Stimulated activated CD8-positive, alpha-beta memory T cell treated with anti-CD3 and anti-CD28 coated beads, Interleukin-4, amount 100 ng/mL, for 48 hours (primary cell): Measurements from ENCODE around the gene C1QTNF5.

ENCODE experiments used
- DNase-seq: peaks from one replicate; pipeline ENCODE4 v3.0.0-alpha.2; 2020

Gene C1QTNF5

GRCh38 chr11:119316016-119316728 lies 24.5 kb downstream of the C1QTNF5 start:
- peak; percentile 39 for DNase-seq

- peak; percentile 63 for DNase-seq
Measured at GRCh38 chr11:119315131-119316015, 25.3 kb downstream of the C1QTNF5 start.

DNA sequence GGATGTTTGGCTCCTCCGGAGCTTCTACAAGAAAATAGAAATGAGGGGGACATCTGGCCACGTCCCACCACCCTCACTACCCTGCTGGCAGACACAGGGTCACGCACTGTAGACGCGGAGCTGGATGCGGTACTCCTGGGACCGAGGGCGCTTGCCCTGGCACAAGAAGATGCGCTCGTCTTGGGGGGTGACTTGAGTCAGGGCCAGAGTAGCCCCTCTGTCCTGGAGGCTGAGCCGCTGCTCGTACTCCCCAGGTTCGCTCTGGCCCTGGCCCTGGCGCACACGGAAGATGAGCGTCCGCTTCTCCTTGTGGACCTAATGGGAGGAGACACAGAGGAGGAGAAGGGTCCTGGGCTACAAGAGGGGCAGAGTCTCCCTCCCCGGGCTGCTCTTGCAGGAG lies 26.0 kb downstream of the C1QTNF5 start:
- DNase-seq = no peak

- no peak for DNase-seq
Measured at GRCh38 chr11:119310682-119311052, 30.0 kb downstream of the C1QTNF5 start.

- DNase-seq = no peak
Measured at GRCh38 chr11:119309953-119310681, 30.6 kb downstream of the C1QTNF5 start.

DNA sequence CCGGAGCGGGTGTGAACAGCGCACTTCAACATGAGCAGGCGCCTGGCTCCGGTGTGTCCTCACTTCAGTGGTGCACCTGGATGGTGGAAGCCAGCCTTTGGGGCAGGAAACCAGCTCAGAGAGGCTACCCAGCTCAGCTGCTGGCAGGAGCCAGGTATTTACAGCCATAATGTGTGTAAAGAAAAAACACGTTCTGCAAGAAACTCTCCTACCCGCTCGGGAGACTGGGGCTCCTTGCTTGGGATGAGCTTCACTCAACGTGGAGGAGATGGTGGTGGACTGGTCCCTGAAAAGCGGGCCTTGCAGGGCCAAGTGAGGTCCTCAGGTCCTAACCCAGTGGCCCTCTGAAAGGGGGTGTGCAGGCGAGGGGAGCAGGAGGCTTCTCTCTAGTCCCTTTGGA lies 31.3 kb downstream of the C1QTNF5 start:
- DNase-seq = no peak

- no peak for DNase-seq
Measured at GRCh38 chr11:119307974-119308373, 32.7 kb downstream of the C1QTNF5 start.

DNA sequence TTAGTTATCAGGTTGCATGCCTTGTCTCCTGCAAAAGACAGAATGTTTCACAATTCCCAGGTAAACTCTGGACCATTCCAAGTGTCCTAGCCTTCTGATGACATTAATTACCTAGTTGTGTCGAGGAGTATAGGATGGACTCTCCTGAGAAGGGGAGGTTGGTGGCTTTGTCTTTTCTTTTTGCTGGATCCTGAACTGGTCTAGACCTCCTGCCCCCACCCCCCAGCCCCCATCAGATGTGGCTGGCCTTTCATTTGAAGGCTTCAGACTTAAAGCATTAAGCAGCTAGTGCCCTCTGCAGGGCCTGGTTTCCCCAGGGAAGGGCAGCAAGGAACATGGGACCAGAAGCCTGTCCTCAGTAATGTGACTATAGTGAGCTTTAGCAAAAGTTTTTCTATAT lies 33.5 kb downstream of the C1QTNF5 start:
- no peak for DNase-seq

- peak; percentile 46 for DNase-seq
Measured at GRCh38 chr11:119306373-119306890, 34.3 kb downstream of the C1QTNF5 start.

DNA sequence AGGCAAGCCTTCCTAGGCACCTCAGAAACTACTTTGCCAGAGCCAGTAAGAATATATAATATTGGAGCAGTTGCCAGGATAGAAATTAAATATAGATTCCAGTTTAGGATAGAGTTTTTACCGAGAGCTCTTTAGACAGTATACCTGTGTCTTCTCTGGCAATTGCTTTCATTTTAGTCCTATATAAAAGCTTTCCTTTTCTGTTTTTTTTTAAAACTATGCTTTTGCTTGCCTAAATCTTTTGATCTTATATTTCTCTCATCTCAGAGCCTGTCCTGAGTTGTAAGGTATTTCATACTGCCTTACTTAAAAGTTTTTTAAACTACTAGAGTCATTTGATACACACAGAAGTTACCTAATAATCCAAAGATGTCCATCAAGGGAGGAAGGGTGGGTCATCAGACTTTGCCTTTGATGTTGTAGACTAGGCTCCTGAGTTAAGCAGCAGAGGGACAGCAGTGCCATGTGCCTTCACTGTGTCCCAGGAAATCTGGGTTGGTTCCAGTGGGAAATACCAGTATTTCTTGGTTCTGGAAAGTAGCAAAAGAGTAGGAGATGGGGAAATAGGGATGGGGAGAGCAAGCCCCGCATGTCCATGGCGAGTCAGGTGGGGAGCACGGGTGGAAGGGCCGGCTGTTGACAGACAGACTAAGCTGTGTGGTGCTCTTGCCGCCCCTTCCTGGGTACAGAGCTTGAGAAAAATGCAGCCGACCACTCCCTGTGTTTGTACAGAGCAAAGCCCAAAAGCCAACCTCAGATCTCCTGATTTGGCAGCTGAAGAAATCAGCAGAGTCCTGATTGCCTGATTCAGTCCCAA lies 34.9 kb downstream of the C1QTNF5 start:
- DNase-seq = no peak

- no peak for DNase-seq
Measured at GRCh38 chr11:119303227-119303718, 37.4 kb downstream of the C1QTNF5 start.

GRCh38 chr11:119300198-119300964 lies 40.3 kb downstream of the C1QTNF5 start:
- DNase-seq = no peak

- no peak for DNase-seq
Measured at GRCh38 chr11:119299416-119299815, 41.3 kb downstream of the C1QTNF5 start.

DNA sequence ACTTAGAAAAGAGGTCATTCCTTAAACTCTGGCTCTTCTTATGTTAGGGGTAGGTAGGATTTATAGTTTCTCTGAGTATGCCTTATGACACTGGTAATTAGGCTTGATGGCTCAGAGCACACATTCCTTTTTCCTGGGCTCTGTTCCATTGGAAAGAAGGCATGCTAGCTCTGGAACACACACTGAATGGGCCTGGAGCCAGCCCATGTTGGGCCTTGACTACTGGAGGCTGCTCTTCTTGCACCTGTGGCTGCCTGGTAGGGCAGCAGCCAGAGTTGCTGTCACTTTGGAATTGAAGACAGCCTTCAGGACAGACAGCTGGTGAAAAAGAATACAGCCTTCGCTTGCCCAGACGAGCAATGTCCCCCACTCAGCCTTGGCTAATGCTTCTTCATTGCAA lies 42.0 kb downstream of the C1QTNF5 start:
- no peak for DNase-seq

DNA sequence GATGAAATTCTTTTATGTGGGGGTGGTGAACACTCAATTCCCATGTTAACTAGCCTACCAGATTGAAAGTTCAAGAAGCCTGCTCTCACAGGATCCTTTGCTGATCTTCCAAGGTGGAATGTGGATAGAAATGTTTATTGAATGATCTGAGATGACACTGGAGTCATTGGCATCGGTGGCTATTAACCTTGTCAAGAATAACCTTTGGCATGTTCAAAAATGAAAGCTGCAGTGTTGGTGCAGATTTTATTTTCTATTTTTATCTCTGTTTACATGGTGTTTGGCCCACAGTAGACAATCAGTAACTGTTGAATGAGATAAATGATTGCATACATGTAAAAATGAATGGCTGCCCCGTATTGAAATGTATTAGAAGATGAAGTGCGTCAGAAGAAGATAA lies 42.7 kb downstream of the C1QTNF5 start:
- no peak for DNase-seq

DNA sequence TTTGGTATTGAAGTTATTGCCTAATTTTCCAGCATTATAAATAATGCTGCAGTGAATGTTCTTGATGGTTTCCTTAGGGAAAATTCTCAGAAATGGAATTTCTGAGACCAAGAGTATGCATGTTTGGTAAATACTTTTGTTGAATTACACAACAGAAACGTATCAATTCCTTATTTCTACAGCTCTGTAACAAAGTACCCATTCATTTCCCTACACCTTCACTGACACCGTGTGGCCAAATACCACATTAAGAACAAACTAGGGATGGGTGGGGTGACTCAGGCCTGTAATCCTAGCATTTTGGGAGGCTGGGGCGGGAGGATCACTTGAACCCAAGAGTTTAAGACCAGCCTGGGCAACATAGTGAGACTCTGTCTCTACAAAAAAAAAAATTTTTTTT lies 45.5 kb downstream of the C1QTNF5 start:
- no peak for DNase-seq

GRCh38 chr11:119293461-119293860 lies 47.2 kb downstream of the C1QTNF5 start:
- DNase-seq = no peak

- no peak for DNase-seq
Measured at GRCh38 chr11:119290894-119291497, 49.7 kb downstream of the C1QTNF5 start.
